ENCODE results near the gene DGAT2.

The DGAT2 gene

GRCh38 chr11:75836417-75836816, 67.8 kb downstream of the DGAT2 start:
- no peak for DNase-seq

- DNase-seq, result no peak
Observed at GRCh38 chr11:75839851-75840250, 71.3 kb downstream of the DGAT2 start.

GRCh38 chr11:75840522-75840921, 71.9 kb downstream of the DGAT2 start:
- DNase-seq, result no peak

- no peak for DNase-seq
Observed at GRCh38 chr11:75841739-75842138, 73.2 kb downstream of the DGAT2 start.

GRCh38 chr11:75845324-75845723, 76.7 kb downstream of the DGAT2 start:
- no peak for DNase-seq

GRCh38 chr11:75849894-75850293, 81.3 kb downstream of the DGAT2 start:
- DNase-seq, result no peak

- DNase-seq, result peak; percentile 14
Observed at GRCh38 chr11:75850787-75851186, 82.2 kb downstream of the DGAT2 start.
